ENCODE measurements around the gene HSDL1. TPM values are rescaled to one million over a fixed set of nuclear protein-coding genes. Genes with fewer than 3 reads are reported as not detected.

The HSDL1 gene
- total RNA-seq, 1 experiment from 2014 or later: 35.8 TPM

- TF ChIP-seq, protein P1, sequence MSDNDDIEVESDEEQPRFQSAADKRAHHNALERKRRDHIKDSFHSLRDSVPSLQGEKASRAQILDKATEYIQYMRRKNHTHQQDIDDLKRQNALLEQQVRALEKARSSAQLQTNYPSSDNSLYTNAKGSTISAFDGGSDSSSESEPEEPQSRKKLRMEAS (IDR thresholded peaks at IDR 0.05): no peak
- no peak for TF ChIP-seq EZH2 (IDR thresholded peaks at IDR 0.05)
- TF ChIP-seq YY1 (IDR thresholded peaks at IDR 0.05; ENCODE audit: extremely low read depth, insufficient replicate concordance, low read depth, low read length): no peak
- no peak for TF ChIP-seq EGR1 (IDR thresholded peaks at IDR 0.05; ENCODE audit: low read depth)
Observed at GRCh38 chr16:84124257-84125073, 20.5 kb downstream of the HSDL1 start (continued).

GRCh38 chr16:84121007-84121406, 24.0 kb downstream of the HSDL1 start:
- Histone ChIP-seq H3K4me2 (ENCODE audit: low read length) (no peak overlapping the region), H3K27me3 (ENCODE audit: insufficient read depth, low read length) (no peaks in the 10 kb centered on the region)
- no TSS peak for BruUV-seq (replicated peaks)

More at GRCh38 chr16:84121007-84121406, 24.0 kb downstream of the HSDL1 start:
- no peak overlapping the region for H2AFZ ChIP-seq (ENCODE audit: low read depth, low read length, poor library complexity, severe bottlenecking)
- CTCF ChIA-PET: no interaction called here
- H4K20me1 ChIP-seq (ENCODE audit: insufficient read depth): no peaks in the 10 kb centered on the region
- no peaks in the 10 kb centered on the region; the same call in 1 of the 2 replicates for H3K9me2 ChIP-seq (ENCODE audit: insufficient read depth)
- no peak for TF ChIP-seq ZFX (IDR thresholded peaks at IDR 0.05)
- TF ChIP-seq REST (IDR thresholded peaks at IDR 0.05; ENCODE audit: low read depth): no peak
- no peak for TF ChIP-seq SIN3A (IDR thresholded peaks at IDR 0.05; ENCODE audit: low read depth)
- TF ChIP-seq TCF7L2 (IDR thresholded peaks at IDR 0.05; ENCODE audit: borderline replicate concordance, extremely low read depth, insufficient read depth, insufficient read length): no peak
- TF ChIP-seq, protein P2, sequence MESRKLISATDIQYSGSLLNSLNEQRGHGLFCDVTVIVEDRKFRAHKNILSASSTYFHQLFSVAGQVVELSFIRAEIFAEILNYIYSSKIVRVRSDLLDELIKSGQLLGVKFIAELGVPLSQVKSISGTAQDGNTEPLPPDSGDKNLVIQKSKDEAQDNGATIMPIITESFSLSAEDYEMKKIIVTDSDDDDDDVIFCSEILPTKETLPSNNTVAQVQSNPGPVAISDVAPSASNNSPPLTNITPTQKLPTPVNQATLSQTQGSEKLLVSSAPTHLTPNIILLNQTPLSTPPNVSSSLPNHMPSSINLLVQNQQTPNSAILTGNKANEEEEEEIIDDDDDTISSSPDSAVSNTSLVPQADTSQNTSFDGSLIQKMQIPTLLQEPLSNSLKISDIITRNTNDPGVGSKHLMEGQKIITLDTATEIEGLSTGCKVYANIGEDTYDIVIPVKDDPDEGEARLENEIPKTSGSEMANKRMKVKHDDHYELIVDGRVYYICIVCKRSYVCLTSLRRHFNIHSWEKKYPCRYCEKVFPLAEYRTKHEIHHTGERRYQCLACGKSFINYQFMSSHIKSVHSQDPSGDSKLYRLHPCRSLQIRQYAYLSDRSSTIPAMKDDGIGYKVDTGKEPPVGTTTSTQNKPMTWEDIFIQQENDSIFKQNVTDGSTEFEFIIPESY (IDR thresholded peaks at IDR 0.05; ENCODE audit: extremely low read depth, insufficient replicate concordance, low read length): no peak
- TF ChIP-seq, protein P3, sequence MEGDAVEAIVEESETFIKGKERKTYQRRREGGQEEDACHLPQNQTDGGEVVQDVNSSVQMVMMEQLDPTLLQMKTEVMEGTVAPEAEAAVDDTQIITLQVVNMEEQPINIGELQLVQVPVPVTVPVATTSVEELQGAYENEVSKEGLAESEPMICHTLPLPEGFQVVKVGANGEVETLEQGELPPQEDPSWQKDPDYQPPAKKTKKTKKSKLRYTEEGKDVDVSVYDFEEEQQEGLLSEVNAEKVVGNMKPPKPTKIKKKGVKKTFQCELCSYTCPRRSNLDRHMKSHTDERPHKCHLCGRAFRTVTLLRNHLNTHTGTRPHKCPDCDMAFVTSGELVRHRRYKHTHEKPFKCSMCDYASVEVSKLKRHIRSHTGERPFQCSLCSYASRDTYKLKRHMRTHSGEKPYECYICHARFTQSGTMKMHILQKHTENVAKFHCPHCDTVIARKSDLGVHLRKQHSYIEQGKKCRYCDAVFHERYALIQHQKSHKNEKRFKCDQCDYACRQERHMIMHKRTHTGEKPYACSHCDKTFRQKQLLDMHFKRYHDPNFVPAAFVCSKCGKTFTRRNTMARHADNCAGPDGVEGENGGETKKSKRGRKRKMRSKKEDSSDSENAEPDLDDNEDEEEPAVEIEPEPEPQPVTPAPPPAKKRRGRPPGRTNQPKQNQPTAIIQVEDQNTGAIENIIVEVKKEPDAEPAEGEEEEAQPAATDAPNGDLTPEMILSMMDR (IDR thresholded peaks at IDR 0.05 in 2 of 3, conservative IDR thresholded peaks at IDR 0.05 in 1 of 3; ENCODE audit: borderline replicate concordance in 1 of 3, insufficient read depth in 1 of 3, low read depth in 2 of 3, low read length in 2 of 3): no peak
- TF ChIP-seq, protein P1 (IDR thresholded peaks at IDR 0.05): no peak
- 0 out of 4 replicates have a peak, but pooled peaks cover 4 to 9% of the 10 kb centered on the region in 2 experiments for H3K36me3 ChIP-seq (ENCODE audit: control insufficient read depth in 1 of 2, insufficient read depth in 2 of 2, low read length in 2 of 2)
- H3K4me3 ChIP-seq (replicated peaks in 1 of 2; ENCODE audit: low read depth in 1 of 2, low read length in 2 of 2): no peak overlapping the region
- RAD21 ChIA-PET (ENCODE audit: low non-redundant PET in 1 of 2, low total read pairs in 2 of 2, uncharacterized antibody in 2 of 2, unreplicated experiment in 2 of 2): no interaction called here
- DNase-seq (ENCODE audit: low read depth, low spot score) (no peak), ATAC-seq (no peak)
- H3K4me1 ChIP-seq (ENCODE audit: control insufficient read depth in 1 of 2, insufficient read depth in 2 of 2, low read length in 2 of 2): peaks cover 4 to 15% of the 10 kb centered on the region in 2 experiments; a peak in 3 of 4 replicates
- intact Hi-C loops (cut with micrococcal nuclease): no loop called here
- peaks cover 4% of the 10 kb centered on the region for H3K79me2 ChIP-seq (ENCODE audit: insufficient read depth, low read length)
- no peak overlapping the region for H3K9ac ChIP-seq (ENCODE audit: low read length)
- H3K9me3 ChIP-seq (ENCODE audit: control insufficient read depth in 1 of 2, insufficient read depth in 1 of 2, low read depth in 1 of 2, low read length in 2 of 2): no peaks in the 10 kb centered on the region
- H3K27ac ChIP-seq (ENCODE audit: low read depth, low read length): no peak overlapping the region
- POLR2A ChIA-PET: no interaction called here

All from HCT116 (cell line).